Right renal cortex interstitium (tissue), 3 donors: ENCODE data around the gene NAP1L4. TPM values are rescaled to one million over a fixed set of nuclear protein-coding genes. Genes with fewer than 3 reads are reported as not detected.

Experiments used
- DNase-seq, 3 donors: peaks; one replicate each; pipeline ENCODE4 v3.0.0-alpha.2; 2013; ENCODE audit warnings: low read depth in 3 of 3, low spot score in 2 of 3
- polyA plus RNA-seq, 3 donors: library from polyadenylated mRNA; unstranded; fragments of 120-200 nt; gene quantifications; one replicate each; pipeline ENCODE4 v1.2.1, GENCODE V29; 2013; ENCODE audit not compliant: insufficient read length in 3 of 3

The NAP1L4 gene
- polyA plus RNA-seq, 3 donors = 200 to 243 (median 220) TPM

DNA sequence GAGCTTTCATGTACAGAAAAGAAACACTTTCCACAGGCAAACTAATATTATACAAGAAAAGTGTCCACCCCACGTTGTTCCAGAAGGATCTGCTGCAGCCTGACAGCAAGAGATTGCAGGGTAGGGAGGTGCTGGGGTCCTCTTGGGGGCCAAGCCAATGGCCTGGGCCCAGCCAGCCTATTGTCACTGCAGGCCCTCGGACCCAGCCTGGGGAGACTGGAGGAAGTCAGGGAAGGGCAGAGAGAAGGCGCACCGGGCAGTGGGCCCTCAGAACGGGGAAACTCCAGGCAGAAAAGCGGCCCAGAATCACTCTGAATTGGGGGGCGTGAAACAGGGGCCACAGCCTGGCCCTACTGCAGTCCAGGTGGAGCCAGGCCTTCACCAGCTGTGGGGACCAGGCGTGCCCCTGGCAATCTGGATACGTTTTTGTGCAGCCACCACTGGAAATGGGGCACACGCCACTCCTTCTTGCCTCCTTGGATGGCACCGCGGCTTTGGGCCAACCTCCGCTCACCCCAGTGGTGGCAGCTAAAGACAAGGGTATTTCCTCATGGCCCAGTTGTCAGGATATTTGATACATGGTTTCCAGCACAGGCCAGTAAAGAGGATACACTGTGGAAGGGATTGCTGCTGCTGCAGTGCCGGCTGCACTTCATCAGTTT is 3.9 kb upstream of the NAP1L4 start:
- DNase-seq = no peak

DNA sequence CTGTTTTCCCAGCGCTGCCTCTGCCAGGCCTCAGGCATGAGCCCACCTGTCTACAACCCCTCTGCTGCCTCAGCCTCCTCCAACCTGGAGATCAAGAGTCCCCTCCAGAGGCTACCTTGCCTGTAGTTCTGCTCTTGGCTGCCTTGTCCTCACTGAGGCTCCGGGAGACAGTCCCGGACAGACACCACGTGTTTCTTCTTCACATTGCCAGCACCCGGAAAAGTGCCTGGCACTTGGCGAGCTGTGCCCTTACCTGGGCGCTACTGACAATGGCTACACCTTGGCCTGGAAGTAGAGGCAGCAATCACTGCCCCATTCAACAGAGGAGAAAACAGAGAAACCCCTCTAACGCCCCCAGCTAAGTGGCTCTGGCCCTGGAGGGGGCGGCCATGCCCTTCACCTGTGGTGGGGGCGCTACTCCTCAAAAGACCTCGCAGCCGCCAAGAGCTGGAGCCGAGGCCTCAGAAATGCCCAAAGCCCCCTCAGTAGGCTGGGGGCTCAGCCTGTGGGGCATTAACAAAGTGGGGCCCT is 3.0 kb upstream of the NAP1L4 start:
- DNase-seq = no peak

DNA sequence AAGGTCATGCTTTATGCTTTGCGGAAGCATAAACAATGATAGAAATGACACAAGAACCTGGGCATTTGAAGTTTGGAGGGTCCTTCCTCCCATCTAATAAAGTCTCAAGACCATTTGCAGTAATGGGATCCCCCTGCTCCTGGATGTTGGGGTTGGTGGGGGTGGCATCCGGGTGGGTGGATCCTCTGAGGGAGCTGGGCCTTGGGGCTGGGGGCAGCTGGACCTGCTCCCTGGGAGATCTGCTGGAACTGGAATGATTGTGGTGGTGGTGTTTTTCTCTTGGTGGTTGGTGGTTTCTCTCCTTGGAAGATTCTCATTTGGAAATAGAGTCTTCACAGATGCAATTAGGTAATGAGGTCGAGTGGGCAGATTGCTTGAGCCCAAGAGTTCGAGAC is 2.2 kb upstream of the NAP1L4 start:
- no peak for DNase-seq

DNA sequence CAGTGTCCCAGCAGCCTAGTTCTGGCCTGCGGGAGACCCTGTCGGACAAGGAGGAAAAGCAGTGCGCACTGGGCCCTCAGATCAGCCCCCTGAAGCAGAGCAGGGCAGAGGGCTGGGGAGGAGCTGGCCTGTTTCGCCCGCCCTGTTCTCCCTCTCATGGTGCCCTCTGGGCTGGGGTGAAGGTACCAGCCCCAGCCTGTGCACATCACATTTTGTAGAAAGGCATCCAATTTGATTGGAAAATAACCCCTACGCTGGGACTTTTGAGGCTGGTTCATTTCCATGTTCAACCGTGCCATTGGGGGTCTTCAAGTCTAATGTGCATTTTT is 832 bp upstream of the NAP1L4 start:
- no peak for DNase-seq

DNA sequence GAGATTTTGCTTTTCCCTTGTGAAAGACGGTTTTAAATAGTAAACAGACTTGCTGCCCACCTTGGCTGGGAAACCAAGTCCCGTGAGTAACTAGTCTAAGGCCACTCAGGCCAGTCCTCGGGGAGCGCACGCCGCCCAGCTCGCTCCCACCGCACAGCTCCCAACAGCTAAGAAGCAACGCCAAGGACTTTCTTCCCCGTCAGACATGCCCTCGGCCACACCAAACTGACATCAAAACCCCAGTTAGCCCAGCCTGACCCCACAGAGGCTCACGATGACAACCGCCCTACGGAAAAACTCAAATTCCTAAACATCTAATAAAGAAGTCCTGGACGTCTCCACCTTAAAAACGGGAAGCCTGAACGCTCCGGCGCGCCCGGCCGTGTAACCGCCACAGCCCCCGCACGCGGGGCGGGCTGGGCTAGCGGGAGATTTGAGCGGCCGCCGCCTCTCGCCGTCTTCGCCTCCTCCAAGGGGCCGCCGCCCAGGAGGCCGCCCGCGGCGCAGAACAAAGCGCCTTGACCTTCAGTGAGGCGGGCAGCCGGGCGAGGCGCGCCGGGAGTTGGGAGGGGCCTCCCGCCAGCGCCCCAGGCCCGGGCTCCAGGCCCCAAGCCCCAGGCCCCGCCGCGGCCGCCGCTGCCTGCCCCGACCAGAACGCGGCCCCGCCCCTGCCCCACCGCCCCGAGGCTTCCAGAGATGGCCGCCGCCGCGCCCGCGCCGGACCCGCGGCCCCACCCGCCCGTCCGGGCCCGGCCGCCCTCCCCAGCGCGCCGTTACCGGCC is 486 bp downstream of the NAP1L4 start:
- DNase-seq = no peak

DNA sequence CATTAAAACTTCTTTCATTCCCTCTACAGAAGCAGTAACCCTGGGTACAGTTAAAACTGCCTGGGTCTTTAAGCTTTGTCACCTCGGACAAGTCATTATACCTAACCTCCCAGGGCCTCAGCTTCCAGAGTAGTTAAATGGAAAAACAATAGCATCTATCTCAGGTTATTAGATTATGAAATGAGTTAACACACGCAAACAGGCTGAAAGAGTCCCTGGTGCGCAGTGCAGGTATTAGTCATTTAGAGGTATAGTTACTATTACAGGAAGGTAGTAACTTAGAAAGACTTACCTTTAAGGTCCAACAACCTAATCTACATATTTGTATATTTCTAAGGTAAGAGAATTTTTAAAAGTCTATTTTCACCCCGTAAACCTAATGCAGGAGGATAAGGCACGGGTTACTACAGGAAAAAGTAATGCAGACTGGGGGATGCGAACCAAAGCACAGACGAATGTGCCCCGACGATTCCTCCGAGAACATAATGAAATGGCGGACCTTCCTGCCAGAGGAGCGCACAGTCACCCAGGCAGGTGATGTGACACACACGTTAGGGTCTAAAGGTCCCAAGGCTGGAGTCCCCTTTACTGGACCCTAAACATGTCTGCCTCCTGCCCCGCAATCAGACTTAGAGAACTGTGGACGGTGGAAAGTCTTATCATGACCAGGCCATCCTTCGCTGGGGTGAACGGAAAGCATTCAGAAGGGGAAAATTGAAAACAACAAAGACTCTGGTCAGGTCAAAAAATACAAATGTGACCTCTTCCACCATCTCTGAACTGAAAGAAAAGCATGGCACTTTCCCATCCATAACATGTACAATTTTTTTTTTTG is 1.3 kb downstream of the NAP1L4 start:
- DNase-seq = no peak

DNA sequence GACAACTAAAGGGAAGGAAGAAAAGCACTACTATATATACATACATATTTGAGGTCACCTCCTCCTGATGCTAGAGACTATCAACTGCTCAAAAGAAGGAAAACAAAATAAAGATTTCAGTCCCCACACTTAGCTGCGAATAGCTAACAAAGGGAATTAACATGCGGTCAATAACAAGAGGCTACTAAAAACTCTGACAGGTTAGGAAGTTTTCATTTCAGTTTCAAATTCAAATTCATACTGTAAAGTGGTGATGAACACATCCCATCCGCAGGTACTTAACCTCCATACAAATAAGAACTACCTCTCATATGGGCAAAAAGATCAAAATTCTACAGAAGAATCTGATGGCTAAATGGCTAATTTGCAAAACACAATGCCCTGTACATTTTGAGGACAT is 2.6 kb downstream of the NAP1L4 start:
- no peak for DNase-seq

DNA sequence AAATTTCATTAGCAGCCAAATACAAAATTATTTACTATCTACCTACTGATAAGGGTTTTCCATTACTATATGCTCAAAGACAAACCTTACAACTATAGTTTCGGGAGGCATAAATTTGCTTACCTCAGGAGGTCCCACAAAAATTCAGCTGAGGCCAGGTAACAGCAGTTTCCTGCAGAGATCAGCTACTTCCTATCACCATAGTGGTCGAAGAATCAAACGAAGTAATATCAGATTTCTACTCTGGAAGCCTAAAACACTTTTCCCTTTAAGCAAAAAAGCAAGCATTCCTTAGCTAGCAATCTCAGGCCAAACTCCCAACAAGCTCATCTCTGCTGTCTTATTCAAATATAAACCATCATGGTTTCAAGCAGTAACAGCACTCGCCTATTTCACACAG is 3.1 kb downstream of the NAP1L4 start:
- DNase-seq = no peak

DNA sequence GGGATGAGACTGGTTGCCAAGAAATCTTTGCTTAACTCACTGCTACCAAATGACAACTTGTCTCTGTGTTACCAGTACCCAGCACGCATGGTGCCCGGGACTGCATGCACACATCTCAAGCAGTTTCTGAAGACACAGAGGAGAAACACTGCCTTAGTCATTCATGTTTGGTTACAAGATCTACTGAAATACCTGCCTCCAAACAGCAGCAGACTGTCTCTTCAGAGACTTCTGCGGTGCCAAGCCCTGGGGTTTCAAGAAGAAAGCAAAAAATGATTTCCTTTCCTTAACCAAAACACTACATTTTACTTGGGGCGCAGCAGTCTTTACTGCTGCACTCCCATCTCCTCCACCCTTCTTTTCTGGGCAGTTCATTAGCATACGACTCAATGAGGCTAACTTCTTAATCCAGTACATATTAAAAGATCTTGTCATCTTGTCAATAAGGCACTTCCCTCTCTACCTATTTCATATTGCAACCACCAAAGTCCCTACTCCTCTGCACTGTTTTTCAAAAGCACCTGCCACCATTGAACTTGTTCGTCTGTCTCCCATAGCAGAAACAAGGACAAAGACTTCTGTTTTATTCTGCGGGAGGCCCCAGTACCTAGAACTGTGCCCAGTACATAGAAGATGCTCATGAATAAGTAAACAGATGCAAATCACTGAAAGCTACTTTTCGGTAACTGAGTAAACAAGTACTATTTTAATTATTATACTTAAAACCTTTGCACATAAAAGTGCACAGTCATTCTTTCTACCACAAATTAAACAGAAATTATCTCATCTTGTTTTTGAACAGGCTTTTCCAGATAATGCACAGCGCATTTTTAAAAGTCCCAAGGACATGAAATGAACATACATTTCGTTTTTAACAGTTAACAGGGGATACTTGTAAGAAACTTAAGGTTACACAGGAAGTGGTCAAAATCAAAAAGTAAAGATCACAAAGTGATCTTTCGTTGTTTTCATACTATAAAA is 4.0 kb downstream of the NAP1L4 start:
- DNase-seq = no peak

DNA sequence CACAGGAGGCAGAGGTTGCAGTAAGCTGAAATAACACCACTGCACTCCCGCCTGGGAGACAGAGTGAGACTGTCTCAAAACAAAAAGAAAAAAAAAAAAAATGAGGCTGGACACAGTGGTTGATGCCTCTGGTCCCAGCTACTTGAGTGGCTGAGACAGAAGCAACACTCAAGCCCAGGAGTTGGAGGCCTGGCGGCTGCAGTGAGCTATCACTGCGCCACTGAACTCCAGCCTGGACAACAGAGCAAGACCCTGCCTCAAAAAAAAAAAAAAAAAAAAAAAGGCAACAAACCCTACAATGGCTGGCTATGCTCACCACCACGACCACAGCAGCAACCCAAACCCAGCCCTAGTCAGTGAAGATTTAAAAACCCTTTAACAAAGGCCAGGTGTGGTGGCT is 8.2 kb downstream of the NAP1L4 start:
- no peak for DNase-seq

DNA sequence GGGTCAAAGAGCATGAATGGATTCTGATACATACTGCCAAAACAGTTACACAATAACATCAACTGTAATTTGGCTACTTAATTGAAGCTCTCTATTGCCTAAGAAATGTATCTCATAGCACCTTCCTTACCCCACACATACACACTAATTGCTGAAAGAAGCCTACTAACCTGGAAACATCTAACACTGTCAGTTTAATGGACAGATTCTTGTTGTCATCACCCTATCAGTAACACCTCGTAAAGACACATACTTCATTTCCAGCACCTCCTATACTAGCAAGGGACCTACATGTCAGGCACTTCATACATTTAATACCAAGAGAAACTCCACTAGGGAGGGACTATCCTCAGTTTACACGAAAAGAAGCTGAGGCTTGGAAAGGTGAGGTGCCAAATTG is 9.9 kb downstream of the NAP1L4 start:
- DNase-seq = no peak

DNA sequence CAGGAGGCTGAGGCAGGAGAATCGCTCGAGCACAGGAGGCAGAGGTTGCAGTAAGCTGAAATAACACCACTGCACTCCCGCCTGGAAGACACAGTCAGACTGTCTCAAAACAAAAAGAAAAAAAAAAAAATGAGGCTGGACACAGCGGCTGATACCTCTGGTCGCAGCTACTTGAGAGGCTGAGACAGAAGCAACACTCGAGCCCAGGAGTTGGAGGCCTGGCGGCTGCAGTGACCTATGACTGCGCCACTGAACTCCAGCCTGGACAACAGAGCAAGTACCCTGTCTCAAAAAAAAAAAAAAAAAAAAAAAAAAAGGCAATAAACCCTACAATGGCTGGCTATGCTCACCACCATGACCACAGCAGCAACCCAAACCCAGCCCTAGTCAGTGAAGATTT is 11.0 kb downstream of the NAP1L4 start:
- no peak for DNase-seq

DNA sequence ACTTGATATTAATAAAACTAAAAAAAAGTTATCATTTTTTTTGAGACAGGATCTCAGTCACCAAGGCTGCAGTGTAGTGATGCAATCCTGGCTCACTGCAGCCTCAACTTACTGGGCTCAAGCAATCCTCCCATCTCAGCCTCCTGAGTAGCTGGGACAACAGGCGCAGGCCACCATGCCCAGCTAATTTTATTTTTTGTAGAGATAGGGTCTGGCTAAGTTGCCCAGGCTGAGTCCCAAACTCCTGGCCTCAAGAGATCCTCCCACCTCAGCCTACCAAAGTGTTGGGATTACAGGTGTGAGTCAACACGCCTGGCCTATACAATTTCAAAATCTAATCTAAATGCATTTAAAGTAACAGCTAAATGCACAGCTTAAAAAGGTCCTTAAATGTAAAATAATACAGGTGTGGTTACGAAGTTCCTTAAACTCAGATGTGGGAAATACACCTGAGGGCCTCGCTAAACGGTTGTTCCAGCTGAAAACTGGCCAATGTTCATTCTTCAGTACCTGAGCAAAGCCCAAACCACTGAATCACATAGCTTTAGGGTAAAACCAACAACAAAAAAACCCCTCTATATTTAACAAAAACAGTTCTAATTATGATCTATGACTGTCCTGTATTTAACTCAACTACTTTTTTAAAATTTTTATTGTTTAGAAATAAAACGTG is 11.8 kb downstream of the NAP1L4 start:
- no peak for DNase-seq

DNA sequence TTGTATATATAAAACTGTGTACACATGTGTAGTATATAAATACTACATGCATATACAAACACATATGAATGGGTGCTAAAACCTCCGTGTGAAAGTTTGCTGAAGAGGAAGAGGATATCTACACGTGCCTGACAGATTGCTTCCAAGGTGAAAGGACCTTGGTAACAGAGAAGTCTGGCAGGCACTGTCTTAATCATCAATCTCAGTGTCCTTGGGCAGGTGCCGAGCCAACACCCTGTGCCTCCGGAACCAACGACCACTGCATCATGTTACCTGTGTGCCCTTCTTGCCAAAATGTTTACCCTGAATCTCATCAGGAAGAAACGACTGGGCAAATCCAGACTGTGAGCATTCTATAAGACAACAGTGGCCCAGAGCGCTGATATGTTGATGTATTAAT is 15.0 kb downstream of the NAP1L4 start:
- DNase-seq = no peak

DNA sequence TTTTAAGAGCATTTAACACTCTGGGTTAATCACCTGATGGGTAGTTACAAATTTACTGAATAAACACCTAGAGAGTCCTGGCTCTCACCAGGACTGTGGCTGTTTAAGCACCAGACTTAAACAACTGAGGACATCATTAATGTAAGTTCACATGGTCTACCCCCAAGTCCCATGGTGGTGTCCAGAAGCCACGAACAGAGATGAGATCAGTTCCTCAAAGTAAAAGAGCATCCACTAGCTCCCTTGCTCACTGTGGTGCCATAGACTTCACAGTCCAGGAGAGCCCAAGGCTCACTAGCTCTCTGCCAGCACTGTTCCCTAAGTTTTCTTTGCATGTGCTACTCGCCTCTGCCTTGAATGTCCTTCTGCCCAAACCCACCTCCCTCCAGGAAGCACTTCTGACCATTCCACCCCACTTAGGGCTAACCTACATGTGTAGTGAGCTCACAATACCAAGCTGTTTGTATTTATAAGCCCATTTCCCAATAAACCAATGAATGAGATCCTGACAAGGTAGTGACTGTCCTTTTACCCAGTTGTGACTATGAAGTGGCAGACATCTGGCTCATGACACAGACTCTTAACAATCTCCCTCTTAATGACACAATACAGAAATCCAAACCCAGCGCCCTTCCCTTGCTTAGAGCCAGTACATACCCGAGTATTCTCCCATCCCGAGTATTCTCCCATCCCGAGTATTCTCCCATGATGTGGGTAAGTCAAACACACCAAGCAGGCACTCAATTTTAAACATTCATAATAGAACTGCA is 15.7 kb downstream of the NAP1L4 start:
- no peak for DNase-seq

DNA sequence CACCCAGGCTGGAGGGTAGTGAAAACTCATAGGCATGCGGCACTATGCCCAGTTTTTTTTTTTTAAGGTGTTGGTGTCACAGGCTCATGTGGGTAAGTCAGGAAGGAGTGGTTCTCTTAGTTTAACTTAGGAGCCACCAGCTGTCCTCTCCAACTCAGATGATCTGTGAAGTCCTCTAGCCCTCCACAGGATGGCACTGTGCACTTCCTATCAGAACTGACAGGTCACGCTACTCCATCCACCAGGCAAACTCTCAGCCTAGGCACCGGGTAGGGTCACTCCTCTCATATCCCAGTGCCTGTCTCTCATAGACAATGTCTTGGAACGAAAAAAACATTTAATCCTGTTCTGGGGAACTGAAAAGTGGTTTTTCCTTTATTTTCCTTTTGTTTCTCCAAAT is 16.5 kb downstream of the NAP1L4 start:
- no peak for DNase-seq

DNA sequence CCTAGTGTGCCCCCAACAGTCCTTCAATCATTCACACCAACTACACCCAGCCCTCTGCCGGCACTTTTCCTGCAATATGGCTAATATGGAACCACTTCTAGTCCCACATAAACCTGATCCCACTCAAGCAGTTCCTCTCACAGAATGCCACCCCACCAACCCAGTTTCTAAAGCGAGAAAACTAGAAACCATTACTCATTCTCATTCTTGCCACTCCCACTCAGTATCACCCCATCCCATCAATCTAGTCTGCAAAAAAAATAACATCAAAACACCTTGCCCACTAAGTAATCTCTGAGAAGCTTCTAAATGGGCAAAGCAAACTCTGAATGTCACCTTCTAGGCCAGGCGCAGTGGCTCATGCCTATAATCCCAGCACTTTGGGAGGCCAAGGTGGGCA is 17.9 kb downstream of the NAP1L4 start:
- DNase-seq = no peak

DNA sequence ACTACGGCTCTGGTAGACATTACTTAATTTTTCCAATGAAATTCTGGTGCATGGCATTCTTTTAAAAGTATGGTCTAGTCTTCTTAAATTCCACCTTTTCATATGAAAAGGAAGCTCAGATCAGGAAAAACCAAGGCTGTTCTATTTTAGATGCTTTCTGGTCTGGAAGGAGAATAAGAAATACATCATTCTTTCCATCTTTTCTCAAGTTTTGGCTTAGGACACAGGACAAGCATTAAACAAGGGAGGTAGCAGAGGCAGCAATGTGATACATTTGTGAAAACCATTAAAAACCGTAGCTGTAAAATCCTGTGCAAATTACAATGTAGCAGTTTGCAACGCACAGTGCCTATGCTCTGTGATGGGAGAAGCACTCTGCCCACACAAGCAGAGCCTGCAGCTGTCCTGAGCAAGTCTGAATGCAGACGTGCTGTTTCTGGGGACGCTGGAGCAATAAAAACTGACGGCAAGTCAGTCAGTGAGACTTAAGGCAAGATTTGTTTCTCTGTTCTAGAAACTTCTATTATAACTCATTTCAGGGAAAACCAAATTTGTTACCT is 23.7 kb downstream of the NAP1L4 start:
- no peak for DNase-seq

DNA sequence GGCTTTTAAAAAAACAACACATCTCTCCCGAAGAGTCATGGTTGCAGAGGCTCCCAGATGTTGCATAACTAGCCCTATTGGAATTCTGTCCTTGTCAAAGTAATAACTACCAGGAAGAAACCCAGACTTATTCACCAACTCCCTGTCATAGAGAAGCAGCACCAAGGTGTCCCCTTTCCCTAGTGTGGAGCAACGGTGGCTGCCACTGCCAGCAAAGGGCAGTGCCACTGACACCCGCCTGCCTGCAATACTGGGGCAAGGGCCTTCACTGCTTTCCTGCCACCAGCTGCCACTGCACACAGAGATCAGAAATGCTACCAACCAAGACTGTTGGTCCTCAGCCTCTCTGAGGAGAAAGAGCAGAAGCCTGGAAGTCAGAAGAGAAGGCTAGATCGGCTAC is 27.3 kb downstream of the NAP1L4 start:
- DNase-seq = no peak
